Right lobe of liver (tissue), 6 donors: ENCODE results near the gene ZNF91. TPM values are rescaled to one million over a fixed set of nuclear protein-coding genes. Genes with fewer than 3 reads are reported as not detected.

Experiments
- ATAC-seq, 4 donors: fragments of 200-7000 bp; cut with Tn5 transposase; one replicate each; pipeline ENCODE4 v1.9.1; 2020; ENCODE audit warnings: mild to moderate bottlenecking in 4 of 4, moderate library complexity in 4 of 4
- DNase-seq, 3 donors: peaks; one replicate each; pipeline ENCODE4 v3.0.0-alpha.2; 2020
- H3K27ac ChIP-seq, 3 donors: fragments of 200-600 bp; one replicate each; pipeline ENCODE4 v1.8.0; 2022
- H3K27me3 ChIP-seq, 2 donors: fragments of 200-600 bp; one replicate each; pipeline ENCODE4 v1.8.0; 2022
- H3K36me3 ChIP-seq, 4 donors: fragments of 200-600 bp; sonication (generic) in 1 of 4; one replicate each; pipeline versions ENCODE4 v1.5.1 to v1.8.0; 2017 to 2022; ENCODE audit warnings: control low read depth in 1 of 4
- H3K4me1 ChIP-seq, 4 donors: fragments of 200-600 bp; sonication (generic) in 1 of 4; one replicate each; pipeline versions ENCODE4 v1.5.1 to v1.8.0; 2017 to 2022; ENCODE audit warnings: control low read depth in 1 of 4
- H3K4me3 ChIP-seq, 3 donors: fragments of 200-600 bp; one replicate each; pipeline ENCODE4 v1.8.0; 2022
- H3K9me3 ChIP-seq, 4 donors: fragments of 200-600 bp; sonication (generic) in 1 of 4; one replicate each; pipeline versions ENCODE4 v1.5.1 to v1.8.0; 2017 to 2022; ENCODE audit warnings: control low read depth in 1 of 4
- CTCF ChIP-seq, 4 donors: fragments of 200-600 bp in 3 of 4; fragments of 450-650 bp in 1 of 4; IDR thresholded peaks; one replicate each; pipeline versions ENCODE4 v1.5.1 to v1.8.0; 2016 to 2022; ENCODE audit warnings: antibody characterized with exemption in 4 of 4, mild to moderate bottlenecking in 2 of 4
- POLR2A ChIP-seq: fragments of 450-650 bp; IDR thresholded peaks from one replicate; pipeline ENCODE4 v1.6.1; 2017; ENCODE audit warnings: antibody characterized with exemption, mild to moderate bottlenecking
- WGBS: methylation state at CpG from one replicate; pipeline ENCODE4 v1.1.6; 2018; ENCODE audit warnings: low coverage, low lambda C conversion rate; ENCODE audit not compliant: insufficient coverage; ENCODE audit errors: missing lambda C conversion rate; 5-methylcytosine and 5-hydroxymethylcytosine counted together
- intact Hi-C, 2 donors: fragments of 100-400 bp; cut with DNase I; formaldehyde crosslinking; loops; one replicate each; pipeline versions ENCODE4 v1.11.2 to v1.14.1; 2022
- total RNA-seq, 6 experiments: library from RNA; depleted of rRNA in 2 of 6; stranded (reverse); fragments of >200 nt in 2 of 6; fragmentation: NEBNext Ultra II Directional in 3 of 6; extraction: Animal tissue kit (Norgen Biotek cat#: 25700) in 3 of 6; gene quantifications; one replicate each; pipeline versions ENCODE4 v1.1.0 to v1.2.4, GENCODE V29; 2016 to 2023
- donor health status: DM: no; HTN: yes; CAD: no.
- donor health status: DM: no; HTN: no; CAD: no.
- donor health status: DM: no; HTN: no; CAD: no.
- donor health status: DM: no; HTN: yes; CAD: no.
- donor health status: DM: no; HTN: yes; CAD: no.

Gene ZNF91
- total RNA-seq, 6 experiments from 2014 or later, result 14.4 to 21.0 (median 18.3) TPM

DNA sequence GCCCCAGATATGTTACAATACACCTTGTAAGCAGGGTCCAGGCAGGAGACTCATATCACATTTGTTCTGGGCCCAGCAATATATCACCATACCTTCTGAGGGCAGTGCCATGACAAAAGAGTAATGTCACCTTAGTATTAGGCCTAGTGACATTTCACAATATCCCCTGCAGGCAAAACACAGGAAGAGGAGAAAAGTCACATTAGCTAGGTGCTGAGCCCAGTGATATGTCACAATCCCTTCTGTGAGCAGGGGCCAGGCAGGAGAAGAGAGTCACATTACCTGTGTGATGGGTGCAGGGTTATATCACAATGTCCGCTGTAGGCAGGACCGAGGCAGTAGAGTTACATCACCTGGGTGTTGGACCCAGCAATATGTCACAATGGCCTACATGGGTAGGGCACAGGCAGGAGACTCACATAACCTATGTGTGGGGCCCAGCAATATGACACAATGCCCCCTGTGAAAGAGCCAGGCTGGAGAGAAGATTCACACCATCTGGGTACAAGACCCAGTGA lies 12.4 kb upstream of the ZNF91 start:
- intact Hi-C loops, result no loop called here
- ATAC-seq, result no peak
- WGBS, result no CpG with 5 or more reads among the region's 2 CpGs

GRCh38 chr19:23406721-23407120 lies 11.4 kb upstream of the ZNF91 start:
- H3K27me3 ChIP-seq, result no peaks in the 10 kb centered on the region
- H3K9me3 ChIP-seq, result no peaks in the 10 kb centered on the region
- H3K27ac ChIP-seq, result no peak overlapping the region
- intact Hi-C loops, result no loop called here
- no peaks in the 10 kb centered on the region for H3K36me3 ChIP-seq
- ATAC-seq, result no peak
- 92% methylated on average over 2 of the region's 3 CpGs for WGBS
- H3K4me3 ChIP-seq, result no peak overlapping the region
- TF ChIP-seq POLR2A (no peak), CTCF (IDR thresholded peaks at IDR 0.05) (no peak)
- H3K4me1 ChIP-seq, result no peaks in the 10 kb centered on the region
- no peak for DNase-seq

More for the DNA sequence above, 12.4 kb upstream of the ZNF91 start:
- DNase-seq, result no peak
- Histone ChIP-seq H3K27me3 (no peaks in the 10 kb centered on the region), H3K27ac (no peak overlapping the region), H3K36me3 (no peaks in the 10 kb centered on the region), H3K4me3 (no peak overlapping the region), H3K4me1 (no peaks in the 10 kb centered on the region), H3K9me3 (no peaks in the 10 kb centered on the region)
- TF ChIP-seq CTCF (IDR thresholded peaks at IDR 0.05), result no peak
- TF ChIP-seq POLR2A, result no peak

- intact Hi-C loops, result no loop called here
- no peaks in the 10 kb centered on the region for H3K27me3 ChIP-seq
- TF ChIP-seq CTCF (IDR thresholded peaks at IDR 0.05) (no peak), POLR2A (no peak)
- H3K4me3 ChIP-seq, result no peak overlapping the region
- WGBS, result 100% methylated on average over 1 of the region's 2 CpGs
- H3K36me3 ChIP-seq, result no peaks in the 10 kb centered on the region
- no peaks in the 10 kb centered on the region for H3K9me3 ChIP-seq
- no peak overlapping the region for H3K27ac ChIP-seq
- DNase-seq (no peak), ATAC-seq (no peak)
- H3K4me1 ChIP-seq, result no peaks in the 10 kb centered on the region
Observed at GRCh38 chr19:23406091-23406490, 10.8 kb upstream of the ZNF91 start.

- Histone ChIP-seq H3K4me1 (no peaks in the 10 kb centered on the region), H3K27ac (no peak overlapping the region), H3K27me3 (no peaks in the 10 kb centered on the region), H3K4me3 (no peak overlapping the region), H3K36me3 (no peaks in the 10 kb centered on the region), H3K9me3 (no peaks in the 10 kb centered on the region)
- no peak for ATAC-seq
- no peak for DNase-seq
- no peak for TF ChIP-seq POLR2A
- TF ChIP-seq CTCF (IDR thresholded peaks at IDR 0.05), result no peak
- intact Hi-C loops, result no loop called here
- no CpG with 5 or more reads among the region's 1 CpG for WGBS
Observed at GRCh38 chr19:23404676-23405075, 9.4 kb upstream of the ZNF91 start.
